HUES64 (cell line): ENCODE data around the gene SGTA.
A peak's percentile ranks its signal among the peaks of the same experiment; 100 is the strongest.

Experiments used
- H3K27ac ChIP-seq: 2 replicates; pipeline ENCODE4 v1.7.0; 2013; ENCODE audit warnings: low read depth, low read length, inconsistent platforms
- H3K27me3 ChIP-seq: 2 replicates; pipeline ENCODE4 v1.6.1; 2013; ENCODE audit warnings: mild to moderate bottlenecking, low read length; ENCODE audit not compliant: insufficient read depth
- H3K36me3 ChIP-seq: 2 replicates; pipeline ENCODE4 v1.6.1; 2013; ENCODE audit warnings: mild to moderate bottlenecking, low read length; ENCODE audit not compliant: insufficient read depth
- H3K4me1 ChIP-seq: 2 replicates; pipeline ENCODE4 v1.6.1; 2013; ENCODE audit warnings: mild to moderate bottlenecking, low read length, moderate library complexity; ENCODE audit not compliant: insufficient read depth
- H3K4me3 ChIP-seq: 2 replicates; pipeline ENCODE4 v1.5.1; 2013; ENCODE audit warnings: mild to moderate bottlenecking, low read length, moderate library complexity
- H3K9ac ChIP-seq: 2 replicates; pipeline ENCODE4 v1.6.1; 2013; ENCODE audit warnings: mild to moderate bottlenecking, low read depth, low read length
- H3K9me3 ChIP-seq: 2 replicates; pipeline ENCODE4 v1.6.1; 2013; ENCODE audit warnings: low read depth, low read length; ENCODE audit not compliant: insufficient read depth
- WGBS: fragments of 150-250, 120-280 bp; methylation state at CpG from one replicate; pipeline ENCODE4 v1.1.7; 2013; ENCODE audit warnings: missing lambda C conversion rate; 5-methylcytosine and 5-hydroxymethylcytosine counted together

The SGTA gene

DNA sequence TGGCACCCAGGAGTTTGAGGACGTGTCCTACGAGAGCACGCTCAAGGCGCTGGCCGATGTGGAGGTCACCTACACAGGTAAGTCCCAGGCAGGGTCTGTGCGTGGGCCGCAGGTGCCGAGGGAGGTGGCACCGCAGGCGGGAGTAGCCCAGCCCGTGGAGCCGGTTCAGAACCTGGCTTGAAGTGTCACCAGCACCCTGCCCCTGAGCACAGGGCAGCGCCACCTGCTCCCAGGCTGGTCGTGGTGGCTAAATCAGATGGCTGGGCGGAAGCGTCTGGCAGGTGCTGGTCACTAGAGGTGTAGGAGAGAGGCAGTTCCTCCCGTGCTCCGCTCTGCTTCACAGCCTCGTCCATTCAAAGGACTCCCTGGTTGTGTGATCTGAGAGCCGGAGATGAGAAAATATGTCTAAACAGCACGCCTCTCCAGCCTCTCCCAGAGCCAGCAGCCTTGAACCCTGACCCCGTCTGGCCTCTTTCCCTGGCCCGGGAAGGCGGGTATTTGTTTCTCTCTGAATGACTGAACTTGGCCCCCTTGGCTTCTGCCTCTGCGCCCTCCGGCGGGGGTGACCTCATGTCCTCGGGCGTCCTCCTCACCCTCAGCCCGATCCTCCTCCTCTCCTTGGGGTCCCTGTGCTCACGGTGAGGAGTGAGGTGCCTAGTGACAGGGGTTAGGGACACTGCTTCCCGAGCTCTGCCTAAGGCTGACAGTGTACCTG, 7.6 kb upstream of the SGTA start:
- peaks cover 66% of the 10 kb centered on the region for H3K36me3 ChIP-seq
- WGBS = 95% methylated on average over 32 of the region's 32 CpGs
- no peak overlapping the region for H3K9ac ChIP-seq
- H3K4me3 ChIP-seq = no peak overlapping the region
- H3K27me3 ChIP-seq = no peaks in the 10 kb centered on the region
- H3K9me3 ChIP-seq = no peaks in the 10 kb centered on the region
- no peaks in the 10 kb centered on the region for H3K4me1 ChIP-seq
- no peak overlapping the region for H3K27ac ChIP-seq

- H3K36me3 ChIP-seq = peaks cover 61% of the 10 kb centered on the region
- WGBS = 93% methylated on average over 14 of the region's 14 CpGs
- no peak overlapping the region for H3K9ac ChIP-seq
- H3K9me3 ChIP-seq = no peaks in the 10 kb centered on the region
- H3K4me1 ChIP-seq = no peaks in the 10 kb centered on the region
- H3K4me3 ChIP-seq = no peak overlapping the region
- no peak overlapping the region for H3K27ac ChIP-seq
- no peaks in the 10 kb centered on the region for H3K27me3 ChIP-seq
These were observed 7.1 kb upstream of the SGTA start for GRCh38 chr19:2790194-2790556.

GRCh38 chr19:2788237-2788636, 5.2 kb upstream of the SGTA start:
- no peaks in the 10 kb centered on the region for H3K27me3 ChIP-seq
- WGBS = 93% methylated on average over 5 of the region's 5 CpGs
- H3K4me1 ChIP-seq = no peaks in the 10 kb centered on the region
- no peaks in the 10 kb centered on the region; the same call in 1 of the 2 replicates for H3K9me3 ChIP-seq
- peaks cover 42% of the 10 kb centered on the region for H3K36me3 ChIP-seq
- H3K27ac ChIP-seq = no peak overlapping the region
- H3K9ac ChIP-seq = no peak overlapping the region
- no peak overlapping the region for H3K4me3 ChIP-seq

- Histone ChIP-seq H3K4me3 (no peak overlapping the region), H3K27me3 (no peaks in the 10 kb centered on the region)
- 94% methylated on average over 8 of the region's 8 CpGs for WGBS
These were observed 4.0 kb upstream of the SGTA start for GRCh38 chr19:2787115-2787514.

GRCh38 chr19:2785244-2785997, 2.3 kb upstream of the SGTA start, which contains the start of gene THOP1:
TSS of gene THOP1 (plus strand) at chr19:2785503. CDS start at chr19:2785663, 160 bp downstream.
- WGBS = under 1% methylated on average over 78 of the region's 78 CpGs
- H3K27me3 ChIP-seq = no peaks in the 10 kb centered on the region
- H3K9me3 ChIP-seq = no peaks in the 10 kb centered on the region; the same call in 1 of the 2 replicates
- 0 out of 2 replicates have a peak, but pooled peaks cover 4% of the 10 kb centered on the region for H3K4me1 ChIP-seq
- H3K4me3 ChIP-seq = peak within 1 kb of the TSS; percentile 90
- peak within 1 kb of the TSS; percentile 94 for H3K9ac ChIP-seq
- peaks cover 22% of the 10 kb centered on the region for H3K36me3 ChIP-seq
- H3K27ac ChIP-seq = peak within 1 kb of the TSS; percentile 76

More at GRCh38 chr19:2787115-2787514, 4.0 kb upstream of the SGTA start:
- no peak overlapping the region for H3K27ac ChIP-seq
- H3K36me3 ChIP-seq = peaks cover 32% of the 10 kb centered on the region
- no peak overlapping the region for H3K9ac ChIP-seq
- H3K9me3 ChIP-seq = no peaks in the 10 kb centered on the region; the same call in 1 of the 2 replicates
- 0 out of 2 replicates have a peak, but pooled peaks cover 1% of the 10 kb centered on the region for H3K4me1 ChIP-seq

- peak overlapping the region; percentile 30 for H3K4me3 ChIP-seq
- WGBS = 95% methylated on average over 6 of the region's 7 CpGs
- H3K9ac ChIP-seq = no peak overlapping the region
- H3K36me3 ChIP-seq = peaks cover 21% of the 10 kb centered on the region
- no peaks in the 10 kb centered on the region; the same call in 1 of the 2 replicates for H3K9me3 ChIP-seq
- H3K4me1 ChIP-seq = 0 out of 2 replicates have a peak, but pooled peaks cover 4% of the 10 kb centered on the region
- H3K27ac ChIP-seq = no peak overlapping the region
- no peaks in the 10 kb centered on the region for H3K27me3 ChIP-seq
These were observed 690 bp upstream of the SGTA start for GRCh38 chr19:2783781-2784145.

DNA sequence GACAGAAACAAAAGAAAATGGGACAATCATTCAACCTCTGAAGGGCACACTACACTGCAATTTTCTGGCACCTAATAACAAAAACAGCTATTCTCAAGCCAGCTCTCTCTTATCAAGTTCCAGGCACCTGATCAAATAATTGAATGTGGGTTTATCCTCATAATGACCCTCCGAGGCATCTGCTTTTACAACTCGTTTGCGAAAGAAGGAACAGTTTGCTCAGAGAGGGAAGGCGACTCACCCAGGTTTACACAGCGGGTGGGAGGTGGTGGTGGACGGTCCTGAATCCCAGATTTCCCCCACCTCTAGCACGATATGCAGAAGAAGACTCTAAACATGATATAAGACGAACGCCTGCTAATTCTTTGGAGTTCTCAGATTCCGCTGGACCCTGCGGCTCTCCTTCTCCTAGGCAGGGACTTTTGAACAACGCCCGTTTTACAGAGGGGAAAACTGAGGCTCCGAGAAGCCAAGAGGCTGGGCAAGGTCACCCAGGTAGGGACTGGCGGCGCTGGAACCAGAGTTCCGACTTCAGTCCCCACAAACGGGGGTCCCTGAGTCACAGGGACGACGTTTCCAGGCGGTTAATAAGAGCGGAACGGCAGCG, 641 bp downstream of the SGTA start:
- 5% methylated on average over 24 of the region's 24 CpGs for WGBS
- Histone ChIP-seq H3K4me1 (0 out of 2 replicates have a peak, but pooled peaks cover 4% of the 10 kb centered on the region), H3K9ac (peak overlapping the region; percentile 92), H3K27me3 (no peaks in the 10 kb centered on the region), H3K27ac (peak overlapping the region; percentile 49), H3K36me3 (peaks cover 13% of the 10 kb centered on the region), H3K9me3 (no peaks in the 10 kb centered on the region; the same call in 1 of the 2 replicates), H3K4me3 (peak overlapping the region; percentile 96)

DNA sequence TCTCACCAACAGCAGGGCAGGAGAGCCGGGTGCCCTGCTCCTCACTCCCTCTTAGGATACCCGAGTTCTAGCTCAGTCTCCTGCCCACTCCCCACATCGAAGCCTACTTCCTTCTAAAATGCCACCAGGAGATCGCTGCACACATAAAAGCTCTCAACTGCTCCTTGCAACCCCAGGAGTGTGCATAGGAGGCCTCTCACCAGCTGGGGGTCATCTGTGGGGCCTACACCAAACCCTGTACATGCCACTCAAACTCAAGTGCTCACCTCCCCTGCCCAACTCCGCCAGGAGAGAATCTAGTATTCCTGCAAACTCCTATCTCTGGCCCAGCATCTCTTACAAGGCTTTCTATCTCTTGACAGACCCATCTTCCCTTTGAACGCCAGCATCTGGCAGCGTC, 2.8 kb downstream of the SGTA start:
- Histone ChIP-seq H3K27me3 (no peaks in the 10 kb centered on the region), H3K9ac (no peak overlapping the region), H3K4me1 (0 out of 2 replicates have a peak, but pooled peaks cover 4% of the 10 kb centered on the region), H3K4me3 (no peak overlapping the region), H3K9me3 (no peaks in the 10 kb centered on the region; the same call in 1 of the 2 replicates), H3K36me3 (peaks cover 16% of the 10 kb centered on the region), H3K27ac (no peak overlapping the region)
- WGBS = 93% methylated on average over 7 of the region's 7 CpGs

DNA sequence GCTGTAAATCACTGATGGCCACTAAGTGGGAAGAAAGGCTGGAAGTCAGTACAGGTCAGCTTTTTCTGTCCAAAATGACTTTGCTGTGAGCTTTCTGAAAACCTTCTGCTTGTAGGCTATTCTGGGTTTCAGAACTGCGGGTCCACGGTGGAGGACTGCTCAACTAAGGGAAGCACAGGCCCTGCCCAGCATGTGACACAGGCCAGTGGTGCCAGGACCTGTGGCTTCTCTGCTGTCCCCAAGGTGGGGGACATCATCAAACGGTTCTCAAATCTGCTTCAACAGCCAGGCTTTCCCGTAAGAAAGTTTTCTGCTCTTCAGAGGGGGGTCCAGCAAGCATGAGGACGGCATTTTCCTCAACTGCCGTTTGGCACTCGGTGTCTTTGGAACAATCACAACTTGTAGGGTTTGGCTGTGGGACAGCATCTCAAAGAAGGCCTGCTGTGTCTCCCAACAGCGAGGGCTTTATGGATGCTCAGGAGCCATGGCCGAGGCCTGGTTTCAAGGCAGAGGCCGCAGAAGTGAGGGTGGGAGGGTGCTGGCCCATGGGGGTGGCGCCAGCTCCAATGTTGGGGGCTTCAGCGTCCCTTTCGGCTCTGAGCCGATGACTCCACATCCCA, 3.8 kb downstream of the SGTA start:
- WGBS = 95% methylated on average over 14 of the region's 14 CpGs
- H3K4me3 ChIP-seq = no peak overlapping the region

GRCh38 chr19:2777952-2778683, 5.0 kb downstream of the SGTA start:
- no peaks in the 10 kb centered on the region for H3K9me3 ChIP-seq
- no peak overlapping the region for H3K27ac ChIP-seq
- WGBS = 92% methylated on average over 17 of the region's 19 CpGs
- no peak overlapping the region for H3K9ac ChIP-seq
- H3K36me3 ChIP-seq = peaks cover 16% of the 10 kb centered on the region
- H3K27me3 ChIP-seq = no peaks in the 10 kb centered on the region
- H3K4me3 ChIP-seq = no peak overlapping the region
- H3K4me1 ChIP-seq = 0 out of 2 replicates have a peak, but pooled peaks cover 4% of the 10 kb centered on the region

More for the DNA sequence above, 3.8 kb downstream of the SGTA start:
- H3K36me3 ChIP-seq = peaks cover 16% of the 10 kb centered on the region
- H3K9ac ChIP-seq = no peak overlapping the region
- 0 out of 2 replicates have a peak, but pooled peaks cover 4% of the 10 kb centered on the region for H3K4me1 ChIP-seq
- H3K27me3 ChIP-seq = no peaks in the 10 kb centered on the region
- no peaks in the 10 kb centered on the region; the same call in 1 of the 2 replicates for H3K9me3 ChIP-seq
- no peak overlapping the region for H3K27ac ChIP-seq
